ENCODE measurements around the gene FGF1. TPM values are rescaled to one million over a fixed set of nuclear protein-coding genes. Genes with fewer than 3 reads are reported as not detected.

Gene FGF1
- total RNA-seq, 2 donors from 2014 or later = 0.77 TPM; not detected in 1

GRCh38 chr5:142590451-142591231 lies 95.2 kb downstream of the FGF1 start:
- Histone ChIP-seq H3K27me3 (ENCODE audit: control insufficient read depth, insufficient read depth, low read length, poor library complexity, severe bottlenecking) (no peaks in the 10 kb centered on the region), H3K9ac (ENCODE audit: extremely low read depth, low read length, poor library complexity, severe bottlenecking) (no peak overlapping the region), H3K9me3 (ENCODE audit: control insufficient read depth, low read length) (peaks cover 3% of the 10 kb centered on the region), H3K4me3 (ENCODE audit: low read length) (no peak overlapping the region), H3K36me3 (ENCODE audit: control insufficient read depth, insufficient read depth, low read length) (no peaks in the 10 kb centered on the region), H3K4me1 (ENCODE audit: control insufficient read depth, insufficient read depth, low read length) (no peaks in the 10 kb centered on the region), H3K27ac (ENCODE audit: low read depth, low read length) (no peak overlapping the region)
- 76 to 97% methylated on average over 3 to 4 of the region's 4 CpGs for WGBS, 2 experiments (ENCODE audit: insufficient coverage in 1 of 2, insufficient read length in 1 of 2)
- peaks cover 3% of the 10 kb centered on the region for H3K4me1 Mint-ChIP-seq
- no peaks in the 10 kb centered on the region for H3K36me3 Mint-ChIP-seq (ENCODE audit: low read depth)
- H3K27ac Mint-ChIP-seq = no peak overlapping the region
- TF ChIP-seq, protein P1, sequence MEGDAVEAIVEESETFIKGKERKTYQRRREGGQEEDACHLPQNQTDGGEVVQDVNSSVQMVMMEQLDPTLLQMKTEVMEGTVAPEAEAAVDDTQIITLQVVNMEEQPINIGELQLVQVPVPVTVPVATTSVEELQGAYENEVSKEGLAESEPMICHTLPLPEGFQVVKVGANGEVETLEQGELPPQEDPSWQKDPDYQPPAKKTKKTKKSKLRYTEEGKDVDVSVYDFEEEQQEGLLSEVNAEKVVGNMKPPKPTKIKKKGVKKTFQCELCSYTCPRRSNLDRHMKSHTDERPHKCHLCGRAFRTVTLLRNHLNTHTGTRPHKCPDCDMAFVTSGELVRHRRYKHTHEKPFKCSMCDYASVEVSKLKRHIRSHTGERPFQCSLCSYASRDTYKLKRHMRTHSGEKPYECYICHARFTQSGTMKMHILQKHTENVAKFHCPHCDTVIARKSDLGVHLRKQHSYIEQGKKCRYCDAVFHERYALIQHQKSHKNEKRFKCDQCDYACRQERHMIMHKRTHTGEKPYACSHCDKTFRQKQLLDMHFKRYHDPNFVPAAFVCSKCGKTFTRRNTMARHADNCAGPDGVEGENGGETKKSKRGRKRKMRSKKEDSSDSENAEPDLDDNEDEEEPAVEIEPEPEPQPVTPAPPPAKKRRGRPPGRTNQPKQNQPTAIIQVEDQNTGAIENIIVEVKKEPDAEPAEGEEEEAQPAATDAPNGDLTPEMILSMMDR (conservative IDR thresholded peaks at IDR 0.05) = no peak
- no peak overlapping the region for H3K4me3 Mint-ChIP-seq
- DNase-seq = no peak
- peaks cover 1% of the 10 kb centered on the region for H3K9me3 Mint-ChIP-seq
- H3K27me3 Mint-ChIP-seq (ENCODE audit: insufficient read depth) = no peaks in the 10 kb centered on the region

DNA sequence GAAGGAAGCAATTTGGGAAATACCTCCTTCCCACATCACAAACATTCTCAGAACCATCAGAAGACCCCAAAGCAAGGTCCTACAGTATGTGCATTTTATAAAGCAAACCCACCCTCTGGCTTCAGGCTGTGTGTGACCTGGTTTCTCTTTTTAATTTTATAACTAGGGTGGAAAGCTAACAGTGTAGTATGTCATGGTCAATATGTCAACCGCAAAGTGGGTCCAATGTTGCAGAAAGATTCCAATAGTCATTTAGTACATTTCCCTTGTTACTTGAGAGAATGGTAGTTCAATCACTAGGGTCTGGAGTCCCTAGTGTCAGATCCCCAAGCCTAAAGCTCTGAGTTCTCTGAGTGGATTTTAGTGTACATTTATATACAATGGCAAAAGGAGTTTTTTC lies 96.2 kb downstream of the FGF1 start:
- Mint-ChIP-seq H3K4me1 (peaks cover 3% of the 10 kb centered on the region), H3K27me3 (ENCODE audit: insufficient read depth) (no peaks in the 10 kb centered on the region), H3K36me3 (ENCODE audit: low read depth) (no peaks in the 10 kb centered on the region), H3K27ac (no peak overlapping the region), H3K4me3 (no peak overlapping the region), H3K9me3 (no peaks in the 10 kb centered on the region)
- Histone ChIP-seq H3K36me3 (ENCODE audit: control insufficient read depth, insufficient read depth, low read length) (no peaks in the 10 kb centered on the region), H3K27me3 (ENCODE audit: control insufficient read depth, insufficient read depth, low read length, poor library complexity, severe bottlenecking) (no peaks in the 10 kb centered on the region), H3K9ac (ENCODE audit: extremely low read depth, low read length, poor library complexity, severe bottlenecking) (no peak overlapping the region), H3K27ac (ENCODE audit: low read depth, low read length) (no peak overlapping the region), H3K9me3 (ENCODE audit: control insufficient read depth, low read length) (no peaks in the 10 kb centered on the region), H3K4me3 (ENCODE audit: low read length) (no peak overlapping the region), H3K4me1 (ENCODE audit: control insufficient read depth, insufficient read depth, low read length) (no peaks in the 10 kb centered on the region)
- TF ChIP-seq, protein P1 (conservative IDR thresholded peaks at IDR 0.05) = no peak
- 97 to 100% methylated on average over 1 of the region's 1 CpG for WGBS, 2 experiments (ENCODE audit: insufficient coverage in 1 of 2, insufficient read length in 1 of 2)
- DNase-seq = no peak

- Histone ChIP-seq H3K9me3 (ENCODE audit: control insufficient read depth, low read length) (no peaks in the 10 kb centered on the region), H3K4me3 (ENCODE audit: low read length) (no peak overlapping the region), H3K36me3 (ENCODE audit: control insufficient read depth, insufficient read depth, low read length) (no peaks in the 10 kb centered on the region), H3K9ac (ENCODE audit: extremely low read depth, low read length, poor library complexity, severe bottlenecking) (no peak overlapping the region), H3K27ac (ENCODE audit: low read depth, low read length) (no peak overlapping the region), H3K4me1 (ENCODE audit: control insufficient read depth, insufficient read depth, low read length) (no peaks in the 10 kb centered on the region), H3K27me3 (ENCODE audit: control insufficient read depth, insufficient read depth, low read length, poor library complexity, severe bottlenecking) (no peaks in the 10 kb centered on the region)
- 56 to 63% methylated on average over 4 to 6 of the region's 6 CpGs for WGBS, 2 experiments (ENCODE audit: insufficient coverage in 1 of 2, insufficient read length in 1 of 2)
- Mint-ChIP-seq H3K27ac (no peak overlapping the region), H3K27me3 (ENCODE audit: insufficient read depth) (no peaks in the 10 kb centered on the region), H3K36me3 (ENCODE audit: low read depth) (no peaks in the 10 kb centered on the region), H3K4me1 (peaks cover 3% of the 10 kb centered on the region), H3K9me3 (no peaks in the 10 kb centered on the region), H3K4me3 (no peak overlapping the region)
- TF ChIP-seq, protein P1 (conservative IDR thresholded peaks at IDR 0.05) = peak; percentile 83
- DNase-seq = peak; percentile 78
Measured at GRCh38 chr5:142587354-142587965, 98.4 kb downstream of the FGF1 start.
